ENCODE measurements around the gene HOXB8. TPM values are rescaled to one million over a fixed set of nuclear protein-coding genes. Genes with fewer than 3 reads are reported as not detected.
A peak's percentile ranks its signal among the peaks of the same experiment; 100 is the strongest.

The HOXB8 gene
- total RNA-seq, 8 experiments from 2014 or later, result 0.80 to 139 (median 63.2) TPM

GRCh38 chr17:48625495-48626244 lies 10.6 kb upstream of the HOXB8 start:
- Histone ChIP-seq H3K4me3 (peak overlapping the region; percentile 53 to 92 (median 80)), H3K27ac (peak overlapping the region; percentile 71 to 96), H3K4me1 (replicated peaks in 1 of 2) (peaks cover 17 to 45% of the 10 kb centered on the region in 2 donors)
- peak; percentile 0 to 84 (median 46) for ATAC-seq (replicated peaks in 6 of 8)
- in situ Hi-C loops (cut with MboI; ENCODE audit: low pct_unique_long_range_greater_than_20kb in 2 of 9, low sequenced_read_pairs in 9 of 9, unreplicated experiment in 9 of 9), result loop anchor here in 2 of 9 experiments (10.0 to 25.0 kb wide), 2 partner anchors 112 to 471 kb away; partner anchors contain the start of gene HOXB13 (in 1 of the 2)
- 0% methylated on average over 3 to 29 of the region's 69 CpGs; no CpG with 5 or more reads in 8 of the 10 experiments for WGBS, 10 experiments

- Histone ChIP-seq H3K4me3 (peak overlapping the region; percentile 53 to 92 (median 80)), H3K4me1 (replicated peaks in 1 of 2) (peaks cover 26 to 54% of the 10 kb centered on the region in 2 donors), H3K27ac (peak overlapping the region; percentile 71 to 96)
- 0 to 20% (median 2%) methylated on average over 1 to 13 of the region's 66 CpGs; no CpG with 5 or more reads in 7 of the 10 experiments for WGBS, 10 experiments
- in situ Hi-C loops (cut with MboI; ENCODE audit: low pct_unique_long_range_greater_than_20kb in 2 of 9, low sequenced_read_pairs in 9 of 9, unreplicated experiment in 9 of 9), result loop anchor here in 2 of 9 experiments (10.0 to 25.0 kb wide), 2 partner anchors 112 to 470 kb away; partner anchors contain the start of gene HOXB13 (in 1 of the 2)
- ATAC-seq (replicated peaks in 6 of 8), result peak in 7 of 8 experiments; percentile 8 to 55 (median 15)
These were observed 9.7 kb upstream of the HOXB8 start for GRCh38 chr17:48624544-48625494.

GRCh38 chr17:48624118-48624517 lies 9.0 kb upstream of the HOXB8 start:
- in situ Hi-C loops (cut with MboI; ENCODE audit: low pct_unique_long_range_greater_than_20kb in 2 of 9, low sequenced_read_pairs in 9 of 9, unreplicated experiment in 9 of 9), result loop anchor here in 1 of 9 experiments (10.0 kb wide), 1 partner anchor 469 kb away; no protein-coding TSS in a partner anchor
- ATAC-seq (replicated peaks in 6 of 8), result no peak
- Histone ChIP-seq H3K4me1 (replicated peaks in 1 of 2) (peaks cover 31 to 55% of the 10 kb centered on the region in 2 donors), H3K27ac (peak overlapping the region in 1 of 2 donors; percentile 96), H3K4me3 (peak overlapping the region; percentile 53 to 92 (median 80))
- WGBS, 10 experiments, result 7 to 87% (median 33%) methylated on average over 1 to 4 of the region's 5 CpGs; no CpG with 5 or more reads in 5 of the 10 experiments

GRCh38 chr17:48623583-48623982 lies 8.5 kb upstream of the HOXB8 start:
- in situ Hi-C loops (cut with MboI; ENCODE audit: low pct_unique_long_range_greater_than_20kb in 2 of 9, low sequenced_read_pairs in 9 of 9, unreplicated experiment in 9 of 9), result loop anchor here in 1 of 9 experiments (10.0 kb wide), 1 partner anchor 469 kb away; no protein-coding TSS in a partner anchor
- WGBS, 10 experiments, result 0 to 73% (median 27%) methylated on average over 2 to 4 of the region's 4 CpGs; no CpG with 5 or more reads in 7 of the 10 experiments
- H3K27ac ChIP-seq, result peak overlapping the region in 1 of 2 donors; percentile 96
- ATAC-seq (replicated peaks in 6 of 8), result no peak
- H3K4me1 ChIP-seq (replicated peaks in 1 of 2), result peaks cover 31 to 50% of the 10 kb centered on the region in 2 donors
- H3K4me3 ChIP-seq, result peak overlapping the region; percentile 53 to 92 (median 80)

GRCh38 chr17:48622857-48623256 lies 7.8 kb upstream of the HOXB8 start:
- Histone ChIP-seq H3K27ac (peak overlapping the region in 1 of 2 donors; percentile 96), H3K4me1 (replicated peaks in 1 of 2) (peaks cover 31 to 46% of the 10 kb centered on the region in 2 donors), H3K4me3 (peak overlapping the region; percentile 53 to 92 (median 80))
- in situ Hi-C loops (cut with MboI; ENCODE audit: low pct_unique_long_range_greater_than_20kb in 2 of 9, low sequenced_read_pairs in 9 of 9, unreplicated experiment in 9 of 9), result loop anchor here in 1 of 9 experiments (10.0 kb wide), 1 partner anchor 468 kb away; no protein-coding TSS in a partner anchor
- WGBS, 10 experiments, result 0 to 49% (median 40%) methylated on average over 1 to 11 of the region's 11 CpGs; no CpG with 5 or more reads in 2 of the 10 experiments
- no peak for ATAC-seq (replicated peaks in 6 of 8)

- ATAC-seq (replicated peaks in 6 of 8), result no peak
- WGBS, 10 experiments, result 0 to 80% (median 44%) methylated on average over 1 to 28 of the region's 41 CpGs
- Histone ChIP-seq H3K27ac (peak overlapping the region in 1 of 2 donors; percentile 96), H3K4me3 (peak overlapping the region; percentile 6 to 89 (median 80)), H3K4me1 (replicated peaks in 1 of 2) (peaks cover 29 to 43% of the 10 kb centered on the region in 2 donors)
- in situ Hi-C loops (cut with MboI; ENCODE audit: low pct_unique_long_range_greater_than_20kb in 2 of 9, low sequenced_read_pairs in 9 of 9, unreplicated experiment in 9 of 9), result loop anchor here in 1 of 9 experiments (10.0 kb wide), 1 partner anchor 467 kb away; no protein-coding TSS in a partner anchor
These were observed 6.6 kb upstream of the HOXB8 start for GRCh38 chr17:48621410-48622392.

- in situ Hi-C loops (cut with MboI; ENCODE audit: low pct_unique_long_range_greater_than_20kb in 2 of 9, low sequenced_read_pairs in 9 of 9, unreplicated experiment in 9 of 9), result loop anchor here in 1 of 9 experiments (10.0 kb wide), 1 partner anchor 466 kb away; no protein-coding TSS in a partner anchor
- peak overlapping the region; percentile 12 to 96 for H3K27ac ChIP-seq
- H3K4me3 ChIP-seq, result peak overlapping the region in 4 of 5 donors; percentile 27 to 89 (median 80)
- H3K4me1 ChIP-seq (replicated peaks in 1 of 2), result peaks cover 31 to 54% of the 10 kb centered on the region in 2 donors
- ATAC-seq (replicated peaks in 6 of 8), result peak in 2 of 8 experiments; percentile 6 to 7
- 9 to 84% (median 53%) methylated on average over 2 to 4 of the region's 6 CpGs; no CpG with 5 or more reads in 2 of the 10 experiments for WGBS, 10 experiments
These were observed 5.5 kb upstream of the HOXB8 start for GRCh38 chr17:48620461-48621139.

- H3K4me1 ChIP-seq (replicated peaks in 1 of 2), result peaks cover 31 to 55% of the 10 kb centered on the region in 2 donors
- peak overlapping the region; percentile 26 to 89 (median 80) for H3K4me3 ChIP-seq
- peak overlapping the region; percentile 12 to 96 for H3K27ac ChIP-seq
- peak in 5 of 8 experiments; percentile 11 to 24 (median 18) for ATAC-seq (replicated peaks in 6 of 8)
- WGBS, 10 experiments, result 5 to 85% (median 26%) methylated on average over 4 to 16 of the region's 32 CpGs; no CpG with 5 or more reads in 4 of the 10 experiments
- in situ Hi-C loops (cut with MboI; ENCODE audit: low pct_unique_long_range_greater_than_20kb in 2 of 9, low sequenced_read_pairs in 9 of 9, unreplicated experiment in 9 of 9), result loop anchor here in 1 of 9 experiments (10.0 kb wide), 1 partner anchor 465 kb away; no protein-coding TSS in a partner anchor
These were observed 4.8 kb upstream of the HOXB8 start for GRCh38 chr17:48619826-48620449.

GRCh38 chr17:48618256-48618896 lies 3.3 kb upstream of the HOXB8 start:
- 3 to 31% (median 11%) methylated on average over 5 to 21 of the region's 25 CpGs; no CpG with 5 or more reads in 1 of the 10 experiments for WGBS, 10 experiments
- H3K27ac ChIP-seq, result peak overlapping the region in 1 of 2 donors; percentile 97
- peaks cover 31 to 55% of the 10 kb centered on the region in 2 donors for H3K4me1 ChIP-seq (replicated peaks in 1 of 2)
- in situ Hi-C loops (cut with MboI; ENCODE audit: low pct_unique_long_range_greater_than_20kb in 2 of 9, low sequenced_read_pairs in 9 of 9, unreplicated experiment in 9 of 9), result no loop called here
- peak; percentile 57 to 91 (median 60) for ATAC-seq (replicated peaks in 6 of 8)
- peak overlapping the region; percentile 26 to 89 (median 80) for H3K4me3 ChIP-seq

Data from motor neuron (in vitro differentiated cells).